HepG2 (cell line): ENCODE data around the gene DNAJC1. TPM values are rescaled to one million over a fixed set of nuclear protein-coding genes. Genes with fewer than 3 reads are reported as not detected.

Source experiments
- ELF1 ChIP-seq: sonication (generic); formaldehyde crosslinking; IDR thresholded peaks from 2 replicates; pipeline ENCODE4 v1.4.0; 2020; ENCODE audit warnings: missing genetic modification reagents
- HDAC2 ChIP-seq: sonication (generic); formaldehyde crosslinking; IDR thresholded peaks from 2 replicates; pipeline ENCODE4 v1.4.0; 2020; ENCODE audit warnings: missing genetic modification reagents
- HOXA5 ChIP-seq: sonication (generic); formaldehyde crosslinking; IDR thresholded peaks from 2 replicates; pipeline ENCODE4 v1.4.0; 2020; ENCODE audit warnings: missing genetic modification reagents
- MED1 ChIP-seq: sonication (generic); formaldehyde crosslinking; IDR thresholded peaks from 2 replicates; pipeline ENCODE4 v1.4.0; 2020; ENCODE audit warnings: missing genetic modification reagents
- MIXL1 ChIP-seq: IDR thresholded peaks from 2 replicates; pipeline ENCODE4 v1.6.1; 2016
- MZF1 ChIP-seq: sonication (generic); formaldehyde crosslinking; IDR thresholded peaks from 2 replicates; pipeline ENCODE4 v1.8.1; 2023; ENCODE audit warnings: mild to moderate bottlenecking, missing genetic modification reagents, borderline replicate concordance
- NFRKB ChIP-seq: fragments of 450-650 bp; IDR thresholded peaks from 2 replicates; pipeline ENCODE4 v1.6.1; 2017
- RAD51 ChIP-seq: fragments of 450-650 bp; IDR thresholded peaks from 2 replicates; pipeline ENCODE4 v1.6.1; 2016; ENCODE audit warnings: borderline replicate concordance
- RBAK ChIP-seq: sonication (generic); formaldehyde crosslinking; IDR thresholded peaks from 2 replicates; pipeline ENCODE4 v1.5.1; 2020; ENCODE audit warnings: mild to moderate bottlenecking, missing genetic modification reagents
- polyA plus RNA-seq, 8 experiments: library from polyadenylated mRNA; depleted of rRNA in 3 of 8; stranded (reverse) in 7 of 8; unstranded in 1 of 8; fragments of >200 nt; fragmentation: Illumina TruSeq in 4 of 8; extraction: Trizol in 4 of 8; gene quantifications; 2 replicates each; pipeline versions ENCODE4 v1.2.1 to v1.2.3, GENCODE V29; 2011 to 2016; ENCODE audit warnings: low read depth in 4 of 8, missing spikeins in 1 of 8, mixed read lengths in 1 of 8; ENCODE audit not compliant: insufficient read depth in 1 of 8
- total RNA-seq, 5 experiments: library from RNA; depleted of rRNA; stranded (reverse); fragments of >200 nt; fragmentation: Illumina TruSeq; extraction: Trizol; gene quantifications; 2 replicates each; pipeline ENCODE4 v1.2.3, GENCODE V29; 2016; ENCODE audit warnings: low read depth in 1 of 5
- TF ChIP-seq, protein P1 (sequence below): sonication (generic); IDR thresholded peaks from 2 replicates; pipeline ENCODE4 v1.6.1; 2016; ENCODE audit warnings: low read depth, borderline replicate concordance
- TF ChIP-seq, protein P2 (sequence below): sonication (generic); formaldehyde crosslinking; IDR thresholded peaks from 2 replicates; pipeline ENCODE4 v1.5.0; 2020; ENCODE audit warnings: mild to moderate bottlenecking, missing genetic modification reagents
- TF ChIP-seq, protein P3 (sequence below): sonication (generic); formaldehyde crosslinking; IDR thresholded peaks from 2 replicates; pipeline ENCODE4 v1.5.0; 2020; ENCODE audit warnings: missing genetic modification reagents

DNAJC1 gene
- total and polyA plus RNA-seq, 2 of the 13 experiments (the other 11 are each of a cell fraction or from before 2014, with no cell fraction given): 9.9 to 16.6 TPM

DNA sequence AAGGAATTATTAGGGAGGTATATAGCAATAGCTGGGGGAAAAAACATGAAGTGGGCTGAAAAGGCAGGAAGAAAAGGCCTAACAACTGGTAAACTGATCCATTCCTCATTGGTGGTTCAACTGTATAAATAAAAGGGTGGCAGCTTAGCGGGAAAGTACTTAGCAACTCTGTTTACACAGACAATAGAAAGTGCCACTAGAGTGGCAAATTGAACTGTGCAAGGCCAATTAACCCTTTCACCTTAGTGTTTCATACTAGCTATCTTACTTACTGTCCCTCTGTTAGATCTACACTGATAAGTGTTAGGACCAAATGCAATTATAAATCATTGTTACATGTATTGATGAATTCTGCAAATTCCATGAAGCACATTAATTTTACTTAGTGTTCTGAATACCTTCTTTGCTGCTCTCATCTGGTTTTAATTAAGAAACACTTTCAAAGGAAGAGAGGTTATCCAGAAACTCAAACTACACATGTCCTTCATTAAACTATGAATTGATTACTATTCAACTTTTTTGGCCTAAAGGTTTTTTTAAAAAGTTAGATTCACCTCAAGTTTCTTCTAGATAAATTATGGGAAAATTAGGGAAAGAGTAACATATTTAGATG is 28.0 kb downstream of the DNAJC1 start (continued):
- TF ChIP-seq, protein P1, sequence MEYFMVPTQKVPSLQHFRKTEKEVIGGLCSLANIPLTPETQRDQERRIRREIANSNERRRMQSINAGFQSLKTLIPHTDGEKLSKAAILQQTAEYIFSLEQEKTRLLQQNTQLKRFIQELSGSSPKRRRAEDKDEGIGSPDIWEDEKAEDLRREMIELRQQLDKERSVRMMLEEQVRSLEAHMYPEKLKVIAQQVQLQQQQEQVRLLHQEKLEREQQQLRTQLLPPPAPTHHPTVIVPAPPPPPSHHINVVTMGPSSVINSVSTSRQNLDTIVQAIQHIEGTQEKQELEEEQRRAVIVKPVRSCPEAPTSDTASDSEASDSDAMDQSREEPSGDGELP: no peak
- TF ChIP-seq NFRKB: no peak
- TF ChIP-seq MZF1 (CRISPR knock-in tag): no peak
- TF ChIP-seq, protein P2, sequence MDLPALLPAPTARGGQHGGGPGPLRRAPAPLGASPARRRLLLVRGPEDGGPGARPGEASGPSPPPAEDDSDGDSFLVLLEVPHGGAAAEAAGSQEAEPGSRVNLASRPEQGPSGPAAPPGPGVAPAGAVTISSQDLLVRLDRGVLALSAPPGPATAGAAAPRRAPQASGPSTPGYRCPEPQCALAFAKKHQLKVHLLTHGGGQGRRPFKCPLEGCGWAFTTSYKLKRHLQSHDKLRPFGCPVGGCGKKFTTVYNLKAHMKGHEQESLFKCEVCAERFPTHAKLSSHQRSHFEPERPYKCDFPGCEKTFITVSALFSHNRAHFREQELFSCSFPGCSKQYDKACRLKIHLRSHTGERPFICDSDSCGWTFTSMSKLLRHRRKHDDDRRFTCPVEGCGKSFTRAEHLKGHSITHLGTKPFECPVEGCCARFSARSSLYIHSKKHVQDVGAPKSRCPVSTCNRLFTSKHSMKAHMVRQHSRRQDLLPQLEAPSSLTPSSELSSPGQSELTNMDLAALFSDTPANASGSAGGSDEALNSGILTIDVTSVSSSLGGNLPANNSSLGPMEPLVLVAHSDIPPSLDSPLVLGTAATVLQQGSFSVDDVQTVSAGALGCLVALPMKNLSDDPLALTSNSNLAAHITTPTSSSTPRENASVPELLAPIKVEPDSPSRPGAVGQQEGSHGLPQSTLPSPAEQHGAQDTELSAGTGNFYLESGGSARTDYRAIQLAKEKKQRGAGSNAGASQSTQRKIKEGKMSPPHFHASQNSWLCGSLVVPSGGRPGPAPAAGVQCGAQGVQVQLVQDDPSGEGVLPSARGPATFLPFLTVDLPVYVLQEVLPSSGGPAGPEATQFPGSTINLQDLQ (CRISPR knock-in tag): no peak
- TF ChIP-seq HDAC2 (CRISPR knock-in tag): no peak
- no peak for TF ChIP-seq ELF1 (CRISPR knock-in tag)
- no peak for TF ChIP-seq MED1
- TF ChIP-seq, protein P3, sequence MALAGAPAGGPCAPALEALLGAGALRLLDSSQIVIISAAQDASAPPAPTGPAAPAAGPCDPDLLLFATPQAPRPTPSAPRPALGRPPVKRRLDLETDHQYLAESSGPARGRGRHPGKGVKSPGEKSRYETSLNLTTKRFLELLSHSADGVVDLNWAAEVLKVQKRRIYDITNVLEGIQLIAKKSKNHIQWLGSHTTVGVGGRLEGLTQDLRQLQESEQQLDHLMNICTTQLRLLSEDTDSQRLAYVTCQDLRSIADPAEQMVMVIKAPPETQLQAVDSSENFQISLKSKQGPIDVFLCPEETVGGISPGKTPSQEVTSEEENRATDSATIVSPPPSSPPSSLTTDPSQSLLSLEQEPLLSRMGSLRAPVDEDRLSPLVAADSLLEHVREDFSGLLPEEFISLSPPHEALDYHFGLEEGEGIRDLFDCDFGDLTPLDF: no peak
- TF ChIP-seq MIXL1 (CRISPR knock-in tag): no peak
- no peak for TF ChIP-seq RBAK
- no peak for TF ChIP-seq RAD51
- no peak for TF ChIP-seq HOXA5 (CRISPR knock-in tag)
- TF ChIP-seq, all 625 proteins: peak for 4
